SK-MEL-5 (cell line): ENCODE results near the gene ALOX5AP. TPM values are rescaled to one million over a fixed set of nuclear protein-coding genes. Genes with fewer than 3 reads are reported as not detected.

Source experiments
- DNase-seq: peaks from one replicate; pipeline ENCODE4 v3.0.0-alpha.2; 2016; ENCODE audit warnings: low read depth, low spot score
- in situ Hi-C: cut with HindIII; loops from 2 replicates; pipeline ENCODE4 v1.10.0; 2016; ENCODE audit warnings: low sequenced_read_pairs, high pct_unique_total_duplicates, low pct_unique_long_range_greater_than_20kb
- total RNA-seq: library from RNA; depleted of rRNA; stranded (reverse); fragments of >200 nt; shearing (Covaris generic); gene quantifications from 2 replicates; pipeline ENCODE4 v1.2.3, GENCODE V29; 2014

The ALOX5AP gene
- total RNA-seq, 1 experiment from 2014 or later, result not detected

DNA sequence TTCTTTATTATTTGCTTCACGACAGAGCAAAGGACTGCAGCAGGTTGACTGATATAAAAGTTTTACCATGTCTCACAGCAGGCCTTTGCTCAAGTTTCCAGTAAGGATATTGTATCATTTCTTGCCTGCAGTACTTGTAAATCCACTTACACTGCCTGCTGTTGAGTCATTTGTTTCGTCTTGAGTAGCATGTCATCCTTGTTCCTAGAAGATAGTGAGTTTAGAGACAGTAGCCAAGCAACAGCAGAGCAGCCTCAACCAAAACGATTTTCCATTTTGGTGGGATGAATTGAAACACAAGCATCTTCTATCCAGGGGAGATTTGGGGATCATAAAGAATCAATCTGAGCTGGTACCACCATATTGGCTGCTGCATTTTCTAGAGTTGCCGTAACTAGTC, 24.0 kb upstream of the ALOX5AP start:
- in situ Hi-C loops, result no loop called here
- DNase-seq, result no peak

DNA sequence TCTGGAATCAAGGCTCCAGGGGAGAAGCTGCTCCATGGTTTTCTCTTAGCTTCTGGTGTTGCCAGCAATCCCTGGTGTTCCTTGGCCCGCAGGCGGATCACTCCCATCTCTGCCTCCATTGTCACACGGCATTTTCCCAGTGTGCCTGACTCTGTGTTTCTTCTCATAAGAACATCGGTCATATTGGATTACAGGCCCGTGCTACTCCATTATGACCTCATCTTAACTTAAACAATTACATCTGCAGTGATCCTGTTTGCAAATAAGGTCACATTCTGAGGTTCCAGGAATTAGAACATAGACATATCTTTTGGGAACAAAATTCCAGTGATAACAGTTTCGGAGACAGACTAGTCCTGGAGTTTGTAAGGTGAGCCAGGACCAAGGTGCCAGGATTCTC, 23.5 kb upstream of the ALOX5AP start:
- in situ Hi-C loops, result no loop called here
- no peak for DNase-seq

- DNase-seq, result no peak
- in situ Hi-C loops, result no loop called here
Observed at GRCh38 chr13:30712536-30713532, 22.5 kb upstream of the ALOX5AP start.

DNA sequence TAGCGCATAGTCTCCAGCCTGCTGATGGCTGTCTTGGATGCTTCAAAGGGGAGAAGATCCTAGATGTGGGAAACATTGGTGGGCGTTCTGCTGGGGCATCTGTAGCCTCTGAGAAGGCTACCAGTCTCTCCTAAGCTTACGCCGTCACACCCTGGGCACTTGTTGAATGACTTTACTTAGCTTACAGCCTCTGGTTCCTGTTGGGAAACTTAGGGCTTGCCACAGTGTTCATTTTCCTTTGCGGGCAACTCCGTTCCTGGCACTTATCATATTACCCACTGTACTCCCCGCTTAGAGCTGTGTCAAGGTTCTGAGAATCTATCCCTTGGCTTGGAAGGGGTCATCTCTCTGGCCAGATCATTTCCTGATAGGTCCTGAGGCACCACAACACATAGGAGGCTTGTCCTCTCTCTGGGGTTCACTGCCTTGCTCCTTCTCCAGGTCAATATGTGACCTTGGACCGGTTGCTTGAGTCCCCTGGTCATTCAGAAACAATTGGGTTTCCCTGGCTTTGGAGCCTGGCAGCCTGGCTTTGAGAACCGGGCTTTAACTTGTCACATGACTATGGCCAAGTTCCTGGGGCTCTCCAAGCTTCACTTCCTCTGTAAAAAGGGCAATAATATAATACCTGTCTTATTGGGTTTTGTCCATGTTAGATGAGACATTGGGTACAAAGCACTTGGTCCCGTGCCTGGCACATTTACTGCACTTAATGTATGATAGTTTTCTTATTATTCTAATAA, 20.5 kb upstream of the ALOX5AP start:
- DNase-seq, result no peak
- in situ Hi-C loops, result no loop called here

DNA sequence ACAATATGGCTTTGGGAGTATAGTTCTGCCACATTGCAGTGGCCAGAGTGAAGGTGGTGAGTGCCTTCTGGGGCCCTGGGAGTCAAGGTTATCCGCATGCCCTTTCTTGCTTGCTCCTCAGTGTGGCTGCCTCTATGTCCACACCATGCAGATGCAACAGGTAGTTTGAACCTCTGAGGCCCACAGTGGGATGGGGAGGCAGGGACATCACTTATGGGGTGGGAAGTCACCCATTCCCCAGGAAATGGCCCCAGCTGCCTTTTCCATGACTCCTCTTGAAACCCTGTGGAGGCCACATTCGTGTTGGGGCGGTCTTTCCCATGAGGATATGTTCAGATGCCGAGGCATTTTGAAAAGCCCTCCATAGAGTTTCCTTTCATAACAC, 20.0 kb upstream of the ALOX5AP start:
- no peak for DNase-seq
- in situ Hi-C loops, result no loop called here

- no peak for DNase-seq
- in situ Hi-C loops, result no loop called here
Observed at GRCh38 chr13:30715837-30716236, 19.5 kb upstream of the ALOX5AP start.

DNA sequence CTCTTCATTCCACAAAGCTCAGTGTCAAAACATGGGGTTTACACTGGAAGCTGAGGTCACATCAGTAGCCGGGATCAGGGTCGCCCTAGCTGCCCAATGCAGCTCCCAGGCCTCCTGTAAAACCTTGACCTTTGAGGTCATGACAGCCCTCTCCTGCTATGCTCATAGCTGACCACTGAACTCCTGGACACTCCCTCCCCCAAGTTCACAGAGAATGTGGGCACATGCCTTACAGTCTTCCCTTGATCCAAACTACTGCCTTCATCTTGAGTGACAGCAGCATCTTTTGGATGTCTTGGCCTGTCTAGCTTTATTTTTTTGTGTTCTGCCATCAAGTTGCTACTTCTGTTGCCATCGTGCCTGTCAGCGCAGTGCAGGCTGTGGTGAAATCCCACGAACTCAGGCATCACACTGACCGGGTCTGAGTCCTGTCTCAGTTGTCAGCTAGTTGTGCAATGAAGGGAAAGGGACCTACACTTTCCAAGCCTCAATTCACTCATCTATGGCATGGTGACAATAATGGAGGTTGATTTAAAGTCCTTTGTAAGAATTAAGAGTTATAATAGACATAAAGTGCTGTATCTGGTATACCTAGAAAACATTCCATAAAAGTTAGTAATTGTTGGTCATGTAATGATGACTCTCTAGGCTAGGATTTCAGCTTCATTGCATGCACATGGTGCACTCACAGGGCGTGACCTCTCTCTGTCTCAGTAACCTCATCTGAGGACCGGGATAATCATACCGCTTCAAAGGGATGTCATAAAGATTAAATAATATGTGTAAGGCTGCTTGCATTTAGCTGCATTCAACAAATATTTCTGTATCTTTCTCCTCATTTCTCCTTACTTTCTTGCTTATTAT, 16.4 kb upstream of the ALOX5AP start:
- in situ Hi-C loops, result no loop called here
- no peak for DNase-seq

DNA sequence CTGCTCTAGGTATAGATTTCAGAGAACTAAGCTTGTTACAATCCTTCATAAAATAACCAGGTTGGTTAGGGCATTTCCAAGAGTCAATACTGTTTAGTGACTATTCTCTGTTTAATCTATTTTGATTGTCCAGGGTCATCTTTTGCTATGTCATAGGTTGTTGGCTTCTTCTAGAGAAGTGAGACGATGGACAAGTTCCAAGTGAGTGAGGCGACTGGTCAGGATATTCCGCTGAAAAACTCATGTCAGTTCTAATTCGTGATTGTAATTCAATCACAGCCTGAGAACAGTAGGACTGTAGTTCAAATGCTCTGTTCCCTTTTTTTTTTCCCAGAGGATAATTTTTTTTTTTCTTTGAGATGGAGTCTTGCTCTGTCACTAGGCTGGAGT, 15.8 kb upstream of the ALOX5AP start:
- no peak for DNase-seq
- in situ Hi-C loops, result no loop called here

DNA sequence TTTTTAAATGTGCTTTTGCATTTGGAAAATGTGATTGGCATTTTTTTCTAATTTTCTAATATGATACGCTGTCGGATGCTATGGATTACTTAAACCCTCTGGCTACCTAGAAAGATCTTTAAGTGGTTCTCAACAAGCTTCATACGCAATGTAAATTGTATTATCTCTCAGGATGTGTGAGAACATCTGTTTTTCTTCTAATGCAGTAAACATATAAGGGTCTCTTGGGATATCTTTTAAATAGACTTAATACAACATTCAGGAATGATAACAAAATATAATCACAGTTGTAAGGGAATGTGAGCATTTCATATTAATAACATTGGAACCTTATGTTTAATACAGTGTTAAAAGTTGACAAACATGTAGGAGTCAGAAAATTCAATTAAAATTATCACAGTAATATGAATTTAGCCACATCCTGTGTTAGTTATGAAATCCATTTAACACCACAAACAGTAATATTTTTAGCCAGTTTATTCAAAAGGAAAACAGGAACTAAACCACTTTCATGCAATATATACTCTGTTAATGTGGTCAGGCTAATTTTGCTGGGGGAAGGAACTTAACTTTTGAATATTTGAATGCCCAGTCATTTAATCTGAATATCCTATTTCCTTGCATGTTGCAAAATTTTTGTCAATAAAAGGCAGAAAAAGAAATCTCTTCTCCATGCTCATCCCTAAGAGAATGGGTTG, 15.0 kb upstream of the ALOX5AP start:
- DNase-seq, result no peak
- in situ Hi-C loops, result no loop called here

- in situ Hi-C loops, result no loop called here
- DNase-seq, result no peak
Observed at GRCh38 chr13:30721936-30722335, 13.4 kb upstream of the ALOX5AP start.

DNA sequence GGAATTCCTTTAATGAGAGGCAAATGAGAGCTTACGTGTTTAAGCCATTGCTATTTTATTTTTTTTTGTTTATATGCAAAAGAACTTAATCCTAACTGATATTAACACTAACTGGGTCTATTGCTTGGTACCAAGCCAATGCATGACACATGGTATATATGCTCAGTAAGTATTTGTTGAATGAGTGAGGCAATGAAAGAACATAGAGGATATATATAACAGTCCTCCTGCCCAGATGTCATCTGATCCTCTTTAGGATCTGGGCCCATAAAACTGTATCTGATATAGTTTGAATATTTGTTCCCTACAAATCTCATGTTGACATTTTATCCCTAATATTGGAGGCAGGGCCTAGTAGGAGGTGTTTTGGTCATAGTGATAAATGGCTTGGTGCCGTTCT, 13.0 kb upstream of the ALOX5AP start:
- in situ Hi-C loops, result no loop called here
- DNase-seq, result no peak

DNA sequence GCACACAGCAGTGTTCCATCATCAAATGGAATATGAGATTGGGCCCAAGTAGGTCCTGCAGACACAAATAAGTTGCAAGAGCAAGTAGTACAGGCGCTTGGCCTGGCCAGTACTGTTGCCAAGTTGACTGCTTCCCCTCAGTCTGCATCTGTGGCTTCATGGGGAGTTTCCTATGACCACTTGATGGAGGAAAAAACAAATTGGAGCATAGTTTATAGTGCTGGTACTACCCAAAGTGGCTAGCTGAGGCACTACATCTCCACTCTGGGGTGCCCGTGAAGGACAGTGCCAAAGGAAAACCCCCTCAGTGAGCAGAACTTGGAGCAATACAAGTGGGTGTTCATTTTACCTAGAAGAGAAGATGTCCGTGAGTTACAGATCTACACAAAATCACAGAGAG, 10.6 kb upstream of the ALOX5AP start:
- in situ Hi-C loops, result no loop called here
- DNase-seq, result no peak

- in situ Hi-C loops, result no loop called here
- DNase-seq, result no peak
Observed at GRCh38 chr13:30725326-30726085, 9.8 kb upstream of the ALOX5AP start.

DNA sequence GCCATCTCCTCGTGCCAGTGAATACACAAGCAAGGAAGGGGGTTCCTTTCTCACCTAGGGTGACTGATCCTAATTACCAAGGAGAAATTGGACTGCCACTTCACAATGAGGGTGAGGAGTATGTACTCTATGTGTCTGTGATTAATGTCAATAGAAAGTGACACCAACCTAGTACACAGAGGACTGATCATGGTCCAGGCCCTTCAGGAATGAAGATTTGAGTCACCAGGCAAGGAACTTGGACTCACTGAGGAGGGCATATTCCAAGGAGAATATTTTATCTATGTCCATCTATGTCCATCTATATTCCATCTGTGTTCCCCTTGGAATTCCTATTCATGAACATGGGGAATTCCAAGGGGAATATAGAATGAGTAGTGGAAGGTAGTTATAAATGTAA, 9.2 kb upstream of the ALOX5AP start:
- DNase-seq, result no peak
- in situ Hi-C loops, result no loop called here

GRCh38 chr13:30727491-30728355, 7.6 kb upstream of the ALOX5AP start:
- in situ Hi-C loops, result no loop called here
- no peak for DNase-seq

DNA sequence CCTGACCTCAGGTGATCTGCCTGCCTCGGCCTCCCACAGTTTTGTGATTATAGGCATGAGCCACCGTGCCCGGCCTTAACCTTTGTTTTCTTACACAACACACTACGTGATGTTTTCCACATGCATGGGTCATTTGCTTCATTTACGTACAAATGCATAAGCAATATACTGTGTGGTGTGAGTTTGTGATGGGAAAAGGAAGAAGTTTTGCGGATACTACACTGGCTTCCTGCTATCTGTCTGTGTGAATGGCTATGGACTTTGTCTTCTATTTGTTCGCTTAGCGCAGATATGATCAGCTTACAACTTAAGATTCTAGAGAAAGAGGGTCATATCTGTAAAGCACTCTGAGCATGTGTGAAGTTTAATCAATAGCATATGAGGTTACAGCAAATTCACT, 5.5 kb upstream of the ALOX5AP start:
- no peak for DNase-seq
- in situ Hi-C loops, result no loop called here
